Colonic mucosa (tissue), 4 donors: ENCODE results near the gene SLC2A5. TPM values are rescaled to one million over a fixed set of nuclear protein-coding genes. Genes with fewer than 3 reads are reported as not detected.

Experiments used
- DNase-seq: peaks from one replicate; pipeline ENCODE4 v3.0.0-alpha.2; 2020
- H3K27ac ChIP-seq: fragments of 200-600 bp; one replicate; pipeline ENCODE4 v1.8.0; 2021
- H3K27me3 ChIP-seq: fragments of 200-600 bp; one replicate; pipeline ENCODE4 v1.8.0; 2021
- H3K36me3 ChIP-seq: fragments of 200-600 bp; one replicate; pipeline ENCODE4 v1.8.0; 2021
- H3K4me1 ChIP-seq: fragments of 200-600 bp; one replicate; pipeline ENCODE4 v1.8.0; 2021; ENCODE audit warnings: mild to moderate bottlenecking
- H3K4me3 ChIP-seq: fragments of 200-600 bp; one replicate; pipeline ENCODE4 v1.8.0; 2021
- H3K9ac ChIP-seq, 2 donors: one replicate each; pipeline ENCODE4 v1.7.0; 2013; ENCODE audit warnings: control low read depth in 2 of 2, low read depth in 2 of 2, low read length in 2 of 2
- H3K9me3 ChIP-seq: fragments of 200-600 bp; one replicate; pipeline ENCODE4 v1.8.0; 2021
- CTCF ChIP-seq: fragments of 200-600 bp; IDR thresholded peaks from one replicate; pipeline ENCODE4 v1.8.0; 2022; ENCODE audit warnings: antibody characterized with exemption, mild to moderate bottlenecking
- intact Hi-C: fragments of 100-400 bp; cut with DNase I; formaldehyde crosslinking; loops from one replicate; pipeline ENCODE4 v1.14.1; 2022
- total RNA-seq, 2 donors: library from RNA; stranded (reverse); fragmentation: NEBNext Ultra II Directional in 1 of 2; extraction: Animal tissue kit (Norgen Biotek cat#: 25700) in 1 of 2; gene quantifications; one replicate each; pipeline ENCODE4 v1.2.1, GENCODE V29; 2021
- donor health status: healthy.
- donor health status: DM: no; HTN: no; CAD: no.
- donor health status: DM: no; HTN: no; CAD: no.

SLC2A5 gene
- total RNA-seq, 2 donors from 2014 or later, result 1.8 to 4.9 TPM

- H3K27ac ChIP-seq, result no peak overlapping the region
- DNase-seq, result no peak
- no peak overlapping the region for H3K9ac ChIP-seq
- no peak overlapping the region for H3K4me3 ChIP-seq
- H3K27me3 ChIP-seq, result no peaks in the 10 kb centered on the region
- H3K4me1 ChIP-seq, result no peaks in the 10 kb centered on the region
- TF ChIP-seq CTCF, result no peak
- no peaks in the 10 kb centered on the region for H3K9me3 ChIP-seq
- intact Hi-C loops, result no loop called here
- H3K36me3 ChIP-seq, result no peaks in the 10 kb centered on the region
These were observed 30.3 kb downstream of the SLC2A5 start for GRCh38 chr1:9038881-9039760.

- H3K9ac ChIP-seq, result no peak overlapping the region
- no peak for DNase-seq
- no peak for TF ChIP-seq CTCF
- no peak overlapping the region for H3K4me3 ChIP-seq
- no peaks in the 10 kb centered on the region for H3K9me3 ChIP-seq
- no peaks in the 10 kb centered on the region for H3K4me1 ChIP-seq
- H3K27me3 ChIP-seq, result no peaks in the 10 kb centered on the region
- H3K27ac ChIP-seq, result no peak overlapping the region
- H3K36me3 ChIP-seq, result no peaks in the 10 kb centered on the region
- intact Hi-C loops, result no loop called here
These were observed 31.1 kb downstream of the SLC2A5 start for GRCh38 chr1:9038338-9038650.

- no peaks in the 10 kb centered on the region for H3K27me3 ChIP-seq
- no peak for DNase-seq
- H3K36me3 ChIP-seq, result no peaks in the 10 kb centered on the region
These were observed 31.7 kb downstream of the SLC2A5 start for GRCh38 chr1:9037476-9038337.

GRCh38 chr1:9035226-9035625, 34.2 kb downstream of the SLC2A5 start:
- Histone ChIP-seq H3K9me3 (no peaks in the 10 kb centered on the region), H3K4me3 (no peak overlapping the region), H3K27me3 (no peaks in the 10 kb centered on the region), H3K9ac (no peak overlapping the region), H3K4me1 (no peaks in the 10 kb centered on the region), H3K27ac (no peak overlapping the region), H3K36me3 (no peaks in the 10 kb centered on the region)
- DNase-seq, result no peak
- intact Hi-C loops, result no loop called here
- TF ChIP-seq CTCF, result no peak

More at GRCh38 chr1:9037476-9038337, 31.7 kb downstream of the SLC2A5 start:
- no peaks in the 10 kb centered on the region for H3K4me1 ChIP-seq
- H3K9me3 ChIP-seq, result no peaks in the 10 kb centered on the region
- intact Hi-C loops, result no loop called here
- no peak overlapping the region for H3K9ac ChIP-seq
- no peak overlapping the region for H3K27ac ChIP-seq
- H3K4me3 ChIP-seq, result no peak overlapping the region
- TF ChIP-seq CTCF, result no peak

- no peaks in the 10 kb centered on the region for H3K27me3 ChIP-seq
- no peak for TF ChIP-seq CTCF
- intact Hi-C loops, result no loop called here
- H3K4me3 ChIP-seq, result no peak overlapping the region
- no peaks in the 10 kb centered on the region for H3K9me3 ChIP-seq
- no peaks in the 10 kb centered on the region for H3K4me1 ChIP-seq
- H3K36me3 ChIP-seq, result no peaks in the 10 kb centered on the region
- DNase-seq, result no peak
- no peak overlapping the region for H3K9ac ChIP-seq
- H3K27ac ChIP-seq, result no peak overlapping the region
These were observed 36.1 kb downstream of the SLC2A5 start for GRCh38 chr1:9033363-9033762.
